Neural cell (in vitro differentiated cells): Measurements from ENCODE around the gene STAT6.

Experiments used
- CTCF ChIP-seq: fragments of 450-650 bp; IDR thresholded peaks from 2 replicates; pipeline ENCODE4 v1.5.1; 2014; ENCODE audit warnings: antibody characterized with exemption, mild to moderate bottlenecking, moderate library complexity; ENCODE audit not compliant: poor library complexity, severe bottlenecking
- EP300 ChIP-seq: fragments of 450-650 bp; conservative IDR thresholded peaks from 2 replicates; pipeline ENCODE4 v1.6.1; 2014; ENCODE audit warnings: antibody characterized with exemption, mild to moderate bottlenecking, moderate library complexity; ENCODE audit not compliant: poor library complexity, severe bottlenecking
- EZH2 ChIP-seq: fragments of 200-600, 300-800 bp; shearing (Covaris generic), sonication (generic); IDR thresholded peaks from 2 replicates; pipeline ENCODE4 v1.6.1; 2014; ENCODE audit warnings: antibody characterized with exemption, low read length, borderline replicate concordance, mild to moderate bottlenecking; ENCODE audit not compliant: insufficient read depth, poor library complexity, severe bottlenecking
- MXI1 ChIP-seq: fragments of 450-650 bp; conservative IDR thresholded peaks from 2 replicates; pipeline ENCODE4 v1.6.1; 2014; ENCODE audit warnings: antibody characterized with exemption, mild to moderate bottlenecking; ENCODE audit not compliant: poor library complexity, severe bottlenecking
- RAD21 ChIP-seq: fragments of 450-650 bp; conservative IDR thresholded peaks from 2 replicates; pipeline ENCODE4 v1.6.1; 2014; ENCODE audit warnings: antibody characterized with exemption, mild to moderate bottlenecking, moderate library complexity
- REST ChIP-seq: IDR thresholded peaks from 2 replicates; pipeline ENCODE4 v1.6.1; 2012; ENCODE audit warnings: borderline replicate concordance
- TAF1 ChIP-seq: IDR thresholded peaks from 2 replicates; pipeline ENCODE4 v1.6.1; 2012; ENCODE audit warnings: low read depth

- TF ChIP-seq CTCF = no peak
- no peak for TF ChIP-seq REST
- no peak for TF ChIP-seq EZH2
- no peak for TF ChIP-seq EP300
- TF ChIP-seq RAD21 = no peak
- no peak for TF ChIP-seq MXI1
- TF ChIP-seq TAF1 = no peak
Observed at GRCh38 chr12:57063991-57064685, 47.0 kb downstream of the STAT6 start.
